Measurements from ENCODE around the gene TCF19. TPM values are rescaled to one million over a fixed set of nuclear protein-coding genes. Genes with fewer than 3 reads are reported as not detected.
A peak's percentile ranks its signal among the peaks of the same experiment; 100 is the strongest.
"Not testable (repeated sequence)": the region's sequence is repeated elsewhere in the genome, so short reads cannot be mapped to it uniquely, and the experiment has no call there.

TCF19 gene
- total and polyA plus RNA-seq, 10 of the 15 experiments (the other 5 are each of a cell fraction or from before 2014, with no cell fraction given): 7.7 to 103 (median 53.3) TPM

GRCh38 chr6:31190488-31190887, 32.1 kb downstream of the TCF19 start (continued):
- TF ChIP-seq E2F8 (IDR thresholded peaks at IDR 0.05; ENCODE audit: low read depth, partially characterized antibody): no peak
- TF ChIP-seq E4F1 (IDR thresholded peaks at IDR 0.05; ENCODE audit: borderline replicate concordance, partially characterized antibody): no peak

GRCh38 chr6:31192431-31193105, 34.2 kb downstream of the TCF19 start:
- not testable (repeated sequence) for H3K4me2 ChIP-seq (ENCODE audit: control insufficient read depth, insufficient read depth); H3K9ac ChIP-seq (ENCODE audit: control insufficient read depth, insufficient read depth, low read length); H4K20me1 ChIP-seq (ENCODE audit: control insufficient read depth, insufficient read depth); H3K79me2 ChIP-seq (ENCODE audit: control insufficient read depth, insufficient read depth, low read length); DNase-seq (ENCODE audit: low read depth, low spot score); H3K9me3 ChIP-seq (replicated peaks; ENCODE audit: control insufficient read depth, insufficient read depth, low read length); H3K36me3 ChIP-seq (ENCODE audit: control insufficient read depth in 2 of 2, insufficient read depth in 2 of 2, low read length in 1 of 2); BruUV-seq (replicated peaks); H3K27ac ChIP-seq (ENCODE audit: control insufficient read depth, insufficient read depth); H3K27me3 ChIP-seq (replicated peaks in 1 of 2; ENCODE audit: control insufficient read depth in 2 of 2, insufficient read depth in 2 of 2, low read length in 1 of 2); H3K4me3 ChIP-seq; H2AFZ ChIP-seq (ENCODE audit: control insufficient read depth, low read depth, low read length); H3K4me1 ChIP-seq (ENCODE audit: control insufficient read depth, insufficient read depth, low read length)
- ATAC-seq (peak; percentile 65), FAIRE-seq (peak; percentile 31)
- CTCF ChIA-PET: interaction anchor here (0.6 to 14.6 kb wide), 20 partner anchors 9 to 373 kb away, joined by 3 to 326 read pairs (median 5); partner anchors contain the start of genes CCHCR1, PSORS1C2 and TCF19
- in situ Hi-C loops (cut with MboI) (loop anchor here (5.0 kb wide), 1 partner anchor 55 kb away; the partner anchor contains the start of gene PSORS1C2), intact Hi-C loops (cut with micrococcal nuclease; ENCODE audit: unreplicated experiment) (loop anchor here (1.0 to 2.0 kb wide), 2 partner anchors 34 to 55 kb away; partner anchors contain the start of gene TCF19)
- SMC1A ChIA-PET (ENCODE audit: uncharacterized antibody, unreplicated experiment): interaction anchor here (0.6 to 5.2 kb wide), 20 partner anchors 9 to 364 kb away, joined by 3 to 52 read pairs (median 4); partner anchors contain the start of genes CCHCR1, PSORS1C2 and TCF19
- RAD21 ChIA-PET (ENCODE audit: unreplicated experiment): interaction anchor here (0.7 to 3.4 kb wide), 22 partner anchors 23 to 641 kb away, joined by 3 to 24 read pairs (median 3); partner anchors contain the start of genes CCHCR1, PSORS1C2 and TCF19
- 27% methylated on average over 10 of the region's 10 CpGs for WGBS (ENCODE audit: insufficient coverage, insufficient replicate concordance, low lambda C conversion rate, missing lambda C conversion rate)
- POLR2A ChIA-PET: interaction anchor here (0.5 to 1.8 kb wide), 7 partner anchors 11 to 271 kb away, joined by 3 to 9 read pairs (median 4); no protein-coding TSS in a partner anchor
- TF ChIP-seq SKIL (IDR thresholded peaks at IDR 0.05; ENCODE audit: low read depth, poor library complexity, severe bottlenecking): peak; percentile 65
- TF ChIP-seq YY1 (IDR thresholded peaks at IDR 0.05; ENCODE audit: low read depth, low read length): peak; percentile 65
- TF ChIP-seq CTCF (IDR thresholded peaks at IDR 0.05 in 2 of 3, conservative IDR thresholded peaks at IDR 0.05 in 1 of 3; ENCODE audit: control insufficient read depth in 2 of 3, extremely low read depth in 1 of 3, insufficient read depth in 1 of 3, low read depth in 3 of 3, low read length in 3 of 3): peak; percentile 66 to 81 (median 69); a peak in 5 of 6 replicates
- 0 out of 2 replicates have a peak, but pooled peaks have one; percentile 33 for TF ChIP-seq ATF7 (IDR thresholded peaks at IDR 0.05; ENCODE audit: low read depth)
- peak; percentile 88 for TF ChIP-seq SMARCA5 (IDR thresholded peaks at IDR 0.05)
- 0 out of 2 replicates have a peak, but pooled peaks have one; percentile 12 for TF ChIP-seq ZNF24 (IDR thresholded peaks at IDR 0.05)
- TF ChIP-seq RAD21 (IDR thresholded peaks at IDR 0.05; ENCODE audit: insufficient read depth, low read depth, low read length): peak; percentile 98

All from GM12878 (cell line).